NCI-H460 (cell line): ENCODE measurements around the gene MEGF11. TPM values are rescaled to one million over a fixed set of nuclear protein-coding genes. Genes with fewer than 3 reads are reported as not detected.

Experiments used
- DNase-seq: peaks from one replicate; pipeline ENCODE4 v3.0.0-alpha.2; 2016; ENCODE audit warnings: low read depth; ENCODE audit errors: extremely low read depth
- total RNA-seq: library from RNA; depleted of rRNA; stranded (reverse); fragments of >200 nt; shearing (Covaris generic); gene quantifications from 2 replicates; pipeline ENCODE4 v1.2.3, GENCODE V29; 2014

MEGF11 gene
- total RNA-seq, 1 experiment from 2014 or later: 0.40 TPM

DNA sequence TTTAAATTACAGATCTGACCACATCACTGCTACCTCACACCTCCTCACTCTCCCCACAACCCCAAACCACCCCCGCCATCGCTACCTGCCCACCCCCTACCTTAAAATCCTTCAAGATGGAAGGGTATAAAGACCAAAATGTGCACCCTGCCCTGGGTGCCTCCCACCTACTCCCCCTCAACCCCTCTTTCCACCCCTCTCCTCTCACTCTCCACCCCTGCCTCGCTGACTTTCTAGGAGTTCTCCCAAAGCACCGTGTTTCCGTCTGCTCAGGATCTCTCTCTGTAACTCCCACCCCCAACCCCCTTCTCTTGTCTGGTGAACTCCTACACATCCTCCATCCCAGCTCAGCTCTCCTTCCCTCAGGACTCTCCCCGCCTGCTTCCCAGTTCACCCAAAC, 69.1 kb downstream of the MEGF11 start:
- no peak for DNase-seq

- no peak for DNase-seq
Observed at GRCh38 chr15:66180531-66181097, 72.9 kb downstream of the MEGF11 start.

DNA sequence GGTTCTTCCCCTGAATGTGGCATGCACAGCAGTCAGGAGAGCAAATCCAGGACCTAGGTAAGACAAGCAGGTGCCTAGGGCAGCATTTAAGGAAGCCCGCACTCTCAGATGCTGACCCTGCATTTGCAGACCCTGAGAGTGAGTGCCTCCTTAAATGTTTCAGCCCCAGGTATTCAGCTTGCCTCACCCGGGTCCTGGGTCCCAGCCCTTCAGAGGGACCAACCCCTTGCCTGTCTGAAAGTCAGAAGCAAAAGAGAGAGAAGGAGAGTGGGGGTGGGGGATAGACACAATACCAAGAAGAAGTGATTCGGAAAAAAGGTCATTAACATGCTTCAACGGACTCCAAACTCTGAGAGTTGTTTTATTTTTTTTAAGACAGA, 75.0 kb downstream of the MEGF11 start:
- DNase-seq: no peak

- no peak for DNase-seq
Observed at GRCh38 chr15:66172324-66172980, 81.1 kb downstream of the MEGF11 start.

DNA sequence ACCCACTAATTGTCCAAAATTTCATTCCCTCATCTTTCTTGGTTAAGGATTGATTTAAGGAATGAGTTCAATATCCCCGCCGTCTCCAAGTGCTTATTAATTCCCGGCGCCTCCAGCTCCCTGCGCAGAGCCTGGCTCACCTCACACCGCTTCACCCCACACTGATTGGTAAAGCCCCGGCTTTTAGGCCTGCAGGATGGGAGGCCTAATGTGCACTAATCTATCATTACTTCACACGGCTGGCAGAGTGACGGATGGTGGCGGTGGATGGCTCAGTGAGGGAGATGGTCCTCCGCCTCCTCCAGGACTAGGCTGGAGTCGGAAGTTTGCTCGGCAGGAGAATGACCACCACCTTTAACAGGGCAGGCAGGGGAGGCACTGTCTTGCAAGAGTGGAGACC, 81.7 kb downstream of the MEGF11 start:
- no peak for DNase-seq

DNA sequence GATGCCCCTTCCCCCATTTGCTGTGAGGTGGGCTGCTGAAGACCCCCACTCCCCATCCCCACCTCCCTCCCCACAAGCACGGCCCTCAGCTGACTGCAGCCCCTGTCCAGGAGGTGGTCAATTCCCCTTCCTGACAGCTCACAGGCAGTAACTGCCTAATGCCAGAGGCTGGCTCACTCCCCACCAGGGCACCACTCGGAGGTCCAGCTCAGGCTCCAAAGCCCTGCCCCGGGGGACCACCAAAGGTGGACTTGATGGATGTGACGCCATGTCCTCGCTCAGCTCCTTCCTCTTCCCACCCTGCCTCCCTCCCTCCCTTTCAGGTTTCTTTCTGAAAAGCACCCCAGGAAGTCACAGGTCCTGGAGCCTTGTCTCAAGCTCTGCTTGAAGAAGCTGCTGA, 82.8 kb downstream of the MEGF11 start:
- no peak for DNase-seq

GRCh38 chr15:66170042-66170441, 83.5 kb downstream of the MEGF11 start:
- no peak for DNase-seq

- no peak for DNase-seq
Observed at GRCh38 chr15:66169625-66170024, 83.9 kb downstream of the MEGF11 start.

DNA sequence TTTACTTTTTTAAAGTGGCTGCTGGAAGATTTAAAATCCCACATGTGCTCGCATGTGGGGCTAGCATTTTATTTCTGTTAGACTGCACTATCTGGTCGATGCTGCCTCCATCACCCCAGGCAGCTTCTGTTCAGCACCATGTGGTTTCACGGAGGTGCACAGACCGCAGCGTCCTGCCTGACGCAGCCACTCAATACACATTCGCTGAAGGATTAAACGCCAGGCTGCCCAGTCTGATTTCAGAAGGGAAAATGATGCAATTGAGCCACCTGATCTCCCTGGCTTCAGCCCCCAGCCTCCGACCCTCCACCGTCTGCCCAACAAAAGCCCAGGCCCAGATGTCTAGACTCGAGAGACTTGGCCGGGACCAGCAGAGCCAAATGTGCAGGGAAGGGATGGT, 84.5 kb downstream of the MEGF11 start:
- no peak for DNase-seq

DNA sequence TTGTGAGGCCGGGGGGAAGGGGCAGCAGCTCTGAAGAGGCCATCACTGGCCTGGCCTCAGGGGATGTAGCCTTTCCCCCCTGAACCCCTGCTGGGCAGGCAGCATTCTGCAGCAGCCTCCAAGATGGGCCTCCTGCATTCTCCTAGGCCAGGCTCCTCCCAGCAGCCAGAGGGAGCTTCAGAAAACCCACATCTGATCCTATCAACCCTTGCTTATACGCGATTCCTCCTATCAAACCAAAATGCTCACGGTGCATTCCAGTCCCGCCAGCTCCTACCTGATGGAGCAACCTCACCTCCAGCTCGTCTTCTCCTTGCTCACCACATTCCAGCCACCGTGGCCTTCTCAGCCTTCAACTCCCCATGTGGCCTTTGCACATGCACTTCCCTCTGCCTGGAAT, 85.7 kb downstream of the MEGF11 start:
- DNase-seq: no peak

- DNase-seq: no peak
Observed at GRCh38 chr15:66165856-66166255, 87.7 kb downstream of the MEGF11 start.

GRCh38 chr15:66164788-66165187, 88.8 kb downstream of the MEGF11 start:
- no peak for DNase-seq

GRCh38 chr15:66163553-66163952, 90.0 kb downstream of the MEGF11 start:
- DNase-seq: no peak

DNA sequence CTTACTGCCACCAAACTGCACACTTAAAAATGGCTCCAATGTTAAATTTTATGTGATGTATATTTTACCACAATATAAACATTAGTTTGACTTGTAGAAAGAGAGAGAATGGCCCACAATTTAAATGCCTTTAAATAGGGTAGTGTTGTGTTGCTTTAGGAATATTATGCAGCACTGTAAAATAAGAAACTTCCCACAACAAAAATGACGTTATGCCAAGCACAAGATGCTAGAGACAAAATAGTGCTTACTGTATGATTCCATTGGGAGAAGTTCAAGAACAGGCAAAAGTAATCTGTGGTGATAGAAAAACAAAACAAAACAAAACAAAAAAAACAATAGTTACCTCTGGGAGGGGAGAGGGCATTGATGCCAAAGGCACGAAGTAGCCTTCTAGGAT, 91.3 kb downstream of the MEGF11 start:
- DNase-seq: no peak

DNA sequence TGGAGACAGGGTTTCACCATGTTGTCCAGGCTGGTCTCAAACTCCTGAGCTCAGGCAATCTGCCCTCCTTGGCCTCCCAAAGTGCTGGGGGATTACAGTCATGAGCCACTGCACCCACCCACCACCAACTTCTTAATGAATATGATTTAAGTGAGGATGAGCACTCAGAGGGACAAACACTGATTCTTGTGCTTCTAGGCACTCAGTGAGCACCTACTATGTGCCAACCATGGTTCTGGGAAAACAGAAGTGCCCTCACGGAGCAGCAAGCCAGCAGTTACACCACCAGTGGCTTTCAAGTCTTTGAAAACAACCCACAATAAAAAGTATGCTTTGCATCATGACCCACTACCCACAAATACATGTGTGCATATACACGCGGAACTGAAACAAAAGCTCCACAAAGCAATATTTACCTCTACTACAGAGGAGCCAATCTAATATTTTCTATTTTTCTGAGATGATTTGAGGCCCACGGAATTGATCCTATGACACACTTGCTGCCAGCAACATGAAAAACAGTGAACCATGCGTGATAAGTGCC, 91.9 kb downstream of the MEGF11 start:
- no peak for DNase-seq

DNA sequence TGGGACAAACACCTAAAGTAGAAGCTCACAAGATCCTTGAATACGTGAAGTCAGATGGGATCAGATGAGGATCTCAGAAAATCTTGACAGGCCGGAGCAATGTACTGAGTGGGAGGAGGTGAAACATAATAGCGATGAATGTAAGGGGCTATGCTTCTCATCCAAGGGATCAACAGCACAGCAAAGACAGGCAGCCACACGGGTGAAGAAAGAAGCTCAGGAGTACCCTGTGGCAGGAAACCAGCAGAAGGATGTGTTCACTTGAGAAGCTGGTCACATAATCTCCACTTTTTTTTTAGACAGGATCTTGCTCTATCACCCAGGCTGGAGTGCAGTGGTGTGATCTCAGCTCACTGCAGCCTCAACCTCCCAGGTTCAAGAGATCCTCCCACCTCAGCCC, 92.4 kb downstream of the MEGF11 start:
- no peak for DNase-seq

DNA sequence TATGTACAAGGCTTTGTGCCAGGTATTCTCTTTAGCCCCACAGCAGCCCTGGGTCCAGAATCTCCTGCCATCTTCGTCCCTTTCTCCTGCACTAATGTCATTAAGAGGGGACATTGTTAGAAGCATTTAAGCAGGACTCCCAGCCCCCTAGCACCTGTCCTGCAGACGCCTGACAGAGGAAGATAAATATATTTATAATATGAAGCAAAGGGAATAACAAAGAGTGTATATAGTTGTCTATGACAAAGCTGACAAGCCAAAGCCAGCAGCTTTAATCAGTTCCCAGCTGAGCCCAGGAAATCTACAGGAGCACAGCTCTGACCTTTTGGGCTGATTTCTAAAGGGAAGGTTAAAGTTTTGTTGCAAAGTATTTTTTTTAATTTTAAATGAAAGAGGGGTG, 96.0 kb downstream of the MEGF11 start:
- no peak for DNase-seq

DNA sequence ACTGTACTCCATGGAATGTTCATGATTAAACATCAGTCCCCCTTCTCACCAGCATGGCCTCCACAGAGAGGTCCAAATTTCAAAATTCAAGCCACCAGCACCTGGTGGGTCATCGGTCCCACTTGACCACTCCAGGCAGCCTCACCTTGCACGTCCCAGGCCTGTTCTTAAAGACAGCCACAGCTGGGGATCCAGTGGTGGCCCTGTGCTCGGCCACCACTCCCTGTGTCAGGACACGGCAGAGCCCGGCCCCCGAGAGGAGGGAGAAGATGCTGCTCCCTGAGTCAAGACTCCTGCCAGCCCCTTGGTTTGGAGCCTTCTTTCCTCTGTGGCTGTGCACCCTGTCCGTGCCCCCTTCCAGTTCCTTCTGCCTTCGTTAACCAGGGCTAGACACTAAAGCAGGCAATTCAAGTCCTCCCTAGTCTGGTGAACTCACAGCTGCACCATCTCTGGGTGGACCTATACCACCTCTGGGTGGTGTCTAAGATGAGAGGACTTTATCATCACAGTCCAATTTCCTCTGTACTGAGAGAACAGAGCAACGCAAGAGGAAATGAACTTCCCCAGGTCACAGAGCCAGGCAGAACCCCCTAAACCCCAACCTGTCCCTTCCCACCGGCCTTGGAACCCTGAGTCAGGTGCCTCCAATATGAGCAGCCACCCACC, 97.1 kb downstream of the MEGF11 start:
- no peak for DNase-seq

- no peak for DNase-seq
Observed at GRCh38 chr15:66155065-66155464, 98.5 kb downstream of the MEGF11 start.

GRCh38 chr15:66154581-66154980, 99.0 kb downstream of the MEGF11 start:
- no peak for DNase-seq

DNA sequence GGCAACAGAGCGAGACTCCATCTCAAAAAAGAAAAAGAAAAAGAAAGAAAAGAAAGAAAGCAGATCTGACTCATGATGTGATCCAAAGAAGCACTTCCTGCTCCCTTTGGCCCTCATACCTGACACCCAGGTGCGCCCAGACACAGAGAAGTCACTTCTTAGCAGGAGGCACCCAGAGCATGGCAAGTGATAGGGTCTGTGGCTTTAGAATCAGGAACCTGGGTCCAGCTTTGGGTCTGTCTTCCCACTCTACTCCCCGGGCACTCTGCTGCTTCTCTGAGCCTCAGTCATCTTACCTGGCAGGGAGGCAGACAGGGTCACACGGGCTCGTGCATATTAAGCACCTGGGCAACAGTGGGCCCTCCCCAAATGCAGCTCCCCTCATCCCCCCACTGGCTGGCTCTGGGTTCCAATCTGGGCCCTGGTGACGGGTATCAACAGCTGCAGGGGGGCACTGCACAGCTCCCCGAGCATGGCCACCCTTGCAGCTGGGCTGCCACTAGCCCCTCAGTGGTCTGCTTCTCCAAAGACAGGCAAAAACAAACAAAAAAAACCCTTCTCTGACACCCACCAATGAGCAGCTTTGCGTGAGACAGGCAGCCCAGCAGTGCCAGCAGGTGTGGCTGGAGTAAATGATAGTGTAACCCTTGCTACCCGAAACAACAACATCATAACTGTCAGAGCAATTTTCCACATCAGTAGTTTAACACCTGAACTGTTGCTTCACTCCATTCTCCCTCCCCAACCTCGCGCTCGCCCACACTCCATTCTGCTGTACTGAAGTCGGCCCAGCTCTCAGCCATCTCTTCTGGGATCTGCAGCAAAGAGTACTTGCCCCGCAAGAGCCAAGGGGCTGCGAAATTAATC, 99.8 kb downstream of the MEGF11 start:
- DNase-seq: no peak
